Measurements from ENCODE around the gene CSH1.
A peak's percentile ranks its signal among the peaks of the same experiment; 100 is the strongest.
"Not testable (repeated sequence)": the region's sequence is repeated elsewhere in the genome, so short reads cannot be mapped to it uniquely, and the experiment has no call there.

CSH1 gene

DNA sequence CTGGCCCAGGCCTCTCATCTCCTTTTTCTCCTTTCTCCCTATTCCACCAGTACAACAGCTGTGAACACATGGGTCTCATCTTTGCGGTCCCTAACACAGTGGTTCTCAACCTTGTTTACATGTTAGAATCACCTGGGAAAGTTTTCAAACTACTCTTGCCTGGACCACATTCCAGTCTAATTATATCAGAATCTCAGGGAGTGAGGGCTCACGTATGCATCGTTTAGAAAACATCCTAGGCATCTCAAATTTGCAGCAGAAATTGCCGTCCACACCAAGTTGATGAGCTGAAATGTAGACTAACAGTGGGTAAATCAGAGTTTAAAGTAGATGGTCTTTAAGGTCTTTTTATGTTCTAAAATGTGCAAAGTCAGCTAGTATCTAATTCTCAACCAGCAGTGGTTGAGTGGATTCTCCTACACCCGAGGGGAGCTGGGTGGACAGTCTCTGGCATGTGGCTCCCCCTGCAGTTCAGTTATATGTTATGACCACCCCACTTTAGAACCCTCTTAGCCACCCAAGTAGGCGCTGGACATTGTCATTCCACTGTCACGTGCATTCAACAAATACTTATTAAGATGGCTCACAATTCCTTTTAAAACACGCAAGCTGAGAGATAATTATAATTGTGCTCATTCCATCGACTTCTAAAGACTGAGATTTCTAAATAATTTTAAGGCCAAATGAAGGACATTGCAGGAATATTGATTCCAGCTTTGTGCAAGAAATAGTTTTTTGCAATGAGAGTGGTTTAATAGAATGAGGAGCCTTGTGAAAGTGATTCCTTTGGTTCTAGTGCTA lies 26.7 kb downstream of the CSH1 start:
- DNase-seq (ENCODE audit: low read depth), result peak; percentile 26

GRCh38 chr17:63866625-63867024 lies 29.7 kb downstream of the CSH1 start:
- DNase-seq (ENCODE audit: low read depth), result not testable (repeated sequence)

DNA sequence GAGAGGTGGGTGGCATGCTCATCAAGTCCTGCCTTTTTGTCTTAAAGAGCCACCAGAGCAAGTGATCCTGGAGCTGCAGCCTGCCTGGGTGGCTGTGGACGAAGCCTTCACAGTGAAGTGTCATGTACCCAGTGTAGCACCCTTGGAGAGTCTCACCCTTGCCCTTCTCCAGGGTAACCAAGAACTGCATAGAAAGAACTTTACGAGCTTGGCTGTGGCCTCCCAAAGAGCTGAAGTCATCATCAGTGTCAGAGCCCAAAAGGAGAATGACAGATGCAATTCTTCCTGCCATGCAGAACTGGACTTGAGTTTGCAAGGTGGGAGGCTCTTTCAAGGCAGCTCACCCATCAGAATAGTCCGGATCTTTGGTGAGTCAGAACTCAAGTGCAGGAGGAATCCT lies 37.1 kb downstream of the CSH1 start:
- no peak for DNase-seq (ENCODE audit: low read depth)

- DNase-seq (ENCODE audit: low read depth), result not testable (repeated sequence)
Observed at GRCh38 chr17:63856425-63856824, 39.9 kb downstream of the CSH1 start.

DNA sequence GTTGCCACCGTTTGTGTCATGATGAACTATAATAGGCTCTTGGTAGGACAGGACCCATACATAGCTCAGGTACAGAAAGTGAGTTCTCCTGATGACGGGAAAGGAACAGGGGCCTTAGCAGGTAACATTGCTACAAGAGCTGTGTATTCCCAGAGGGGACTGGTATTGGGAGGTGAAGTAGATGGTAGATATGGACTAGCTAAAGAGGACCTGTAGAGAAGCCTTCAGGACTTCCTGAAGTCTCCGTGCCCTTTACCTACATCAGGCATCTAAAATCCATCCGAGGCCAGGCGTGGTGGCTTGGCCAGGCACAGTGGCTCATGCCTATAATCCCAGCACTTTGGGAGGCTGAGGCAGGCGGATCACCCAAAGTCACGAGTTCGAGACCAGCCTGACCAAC lies 41.2 kb downstream of the CSH1 start:
- no peak for DNase-seq (ENCODE audit: low read depth)

GRCh38 chr17:63854709-63855108 lies 41.7 kb downstream of the CSH1 start:
- DNase-seq (ENCODE audit: low read depth), result no peak

GRCh38 chr17:63853260-63853659 lies 43.1 kb downstream of the CSH1 start:
- DNase-seq (ENCODE audit: low read depth), result no peak

GRCh38 chr17:63850401-63850800 lies 46.0 kb downstream of the CSH1 start:
- no peak for DNase-seq (ENCODE audit: low read depth)

DNA sequence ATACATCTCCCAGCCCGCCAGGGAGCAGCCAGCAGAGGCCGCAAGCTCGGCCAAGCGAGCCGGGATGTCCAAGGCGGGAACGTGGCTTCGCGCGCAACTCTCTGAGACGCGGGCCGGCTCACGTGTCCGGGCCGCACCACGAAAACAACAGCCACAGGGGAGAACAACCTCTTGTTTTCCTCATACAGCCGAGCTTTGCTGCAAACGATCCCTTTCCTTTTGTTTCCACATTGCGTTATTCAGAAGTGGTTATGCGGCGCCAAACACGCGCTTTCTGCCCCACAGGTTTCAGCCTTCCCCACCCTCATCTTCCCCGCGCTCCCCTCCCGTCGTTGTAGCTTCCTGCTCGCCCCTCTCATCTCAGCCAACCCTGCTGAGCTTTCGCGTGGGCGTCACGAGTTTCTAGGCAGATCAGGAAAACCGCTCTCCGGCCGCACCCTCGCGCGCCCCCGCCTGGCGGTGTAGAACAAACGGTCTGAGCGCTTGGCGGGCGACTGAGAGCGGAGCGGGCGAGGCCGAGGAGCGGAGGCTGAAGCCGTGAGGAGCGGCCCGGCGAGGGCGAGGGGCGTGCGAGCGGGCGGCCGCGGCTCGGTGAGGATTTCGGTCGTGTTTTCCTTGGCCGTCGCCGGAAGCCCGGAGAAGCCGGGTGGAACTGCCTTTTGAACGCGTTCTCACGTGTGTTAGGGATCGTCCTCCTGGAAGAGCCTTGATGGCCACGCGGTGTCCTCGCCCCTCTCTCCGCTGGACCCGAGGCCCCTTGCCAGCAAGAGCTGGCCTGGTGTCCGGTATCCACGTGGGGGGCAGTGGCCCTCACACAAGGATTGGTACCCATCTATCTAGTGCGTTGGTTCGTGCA lies 47.3 kb downstream of the CSH1 start:
- peak; percentile 86 for DNase-seq (ENCODE audit: low read depth)

GRCh38 chr17:63847525-63848249 lies 48.7 kb downstream of the CSH1 start:
- DNase-seq (ENCODE audit: low read depth), result no peak

DNA sequence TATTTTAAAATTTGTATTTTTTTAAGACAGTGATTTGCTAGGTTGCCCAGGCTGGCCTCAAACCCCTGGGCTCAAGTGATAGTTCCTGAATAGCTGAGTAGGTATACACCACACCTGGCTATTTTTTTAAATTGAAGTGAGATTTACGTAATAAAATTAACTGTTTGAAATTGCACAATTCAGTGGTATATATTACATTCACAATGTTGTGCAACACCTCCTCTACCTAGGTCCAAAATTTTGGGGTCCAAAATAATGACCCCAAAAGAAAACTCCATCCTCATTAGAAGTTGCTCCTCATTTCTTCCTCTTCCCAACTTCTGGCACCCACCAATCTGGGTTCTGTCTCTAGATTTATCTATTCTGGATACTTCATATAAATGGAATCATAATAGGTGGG lies 50.9 kb downstream of the CSH1 start:
- DNase-seq (ENCODE audit: low read depth), result no peak

Measured in amniotic epithelial cell (primary cell).